ENCODE measurements around the gene SUGP2. TPM values are rescaled to one million over a fixed set of nuclear protein-coding genes. Genes with fewer than 3 reads are reported as not detected.

SUGP2 gene
- total RNA-seq, 1 donor from 2014 or later = 60.4 TPM

GRCh38 chr19:18999016-18999758 lies 34.1 kb downstream of the SUGP2 start:
- no peak for DNase-seq (ENCODE audit: low spot score)
- intact Hi-C loops (cut with DNase I) = no loop called here

- intact Hi-C loops (cut with DNase I) = no loop called here
- DNase-seq (ENCODE audit: low spot score) = no peak
These were observed 35.0 kb downstream of the SUGP2 start for GRCh38 chr19:18998276-18998675.

GRCh38 chr19:18996796-18997394 lies 36.4 kb downstream of the SUGP2 start:
- no peak for DNase-seq (ENCODE audit: low spot score)
- intact Hi-C loops (cut with DNase I) = no loop called here

GRCh38 chr19:18996351-18996750 lies 37.0 kb downstream of the SUGP2 start:
- intact Hi-C loops (cut with DNase I) = no loop called here
- DNase-seq (ENCODE audit: low spot score) = no peak

- no peak for DNase-seq (ENCODE audit: low spot score)
- intact Hi-C loops (cut with DNase I) = no loop called here
These were observed 37.5 kb downstream of the SUGP2 start for GRCh38 chr19:18995804-18996241.

- DNase-seq (ENCODE audit: low spot score) = no peak
- intact Hi-C loops (cut with DNase I) = no loop called here
These were observed 40.2 kb downstream of the SUGP2 start for GRCh38 chr19:18993115-18993514.

GRCh38 chr19:18992696-18993095 lies 40.6 kb downstream of the SUGP2 start:
- intact Hi-C loops (cut with DNase I) = no loop called here
- no peak for DNase-seq (ENCODE audit: low spot score)

GRCh38 chr19:18991468-18991867 lies 41.8 kb downstream of the SUGP2 start:
- intact Hi-C loops (cut with DNase I) = no loop called here
- DNase-seq (ENCODE audit: low spot score) = no peak

- intact Hi-C loops (cut with DNase I) = no loop called here
- DNase-seq (ENCODE audit: low spot score) = no peak
These were observed 42.3 kb downstream of the SUGP2 start for GRCh38 chr19:18991006-18991405.

- intact Hi-C loops (cut with DNase I) = no loop called here
- no peak for DNase-seq (ENCODE audit: low spot score)
These were observed 43.1 kb downstream of the SUGP2 start for GRCh38 chr19:18990128-18990708.

GRCh38 chr19:18989316-18989715 lies 44.0 kb downstream of the SUGP2 start:
- intact Hi-C loops (cut with DNase I) = no loop called here
- no peak for DNase-seq (ENCODE audit: low spot score)

GRCh38 chr19:18987456-18987855 lies 45.9 kb downstream of the SUGP2 start:
- DNase-seq (ENCODE audit: low spot score) = no peak
- intact Hi-C loops (cut with DNase I) = no loop called here

GRCh38 chr19:18985257-18985656 lies 48.1 kb downstream of the SUGP2 start:
- no peak for DNase-seq (ENCODE audit: low spot score)

GRCh38 chr19:18984251-18984650 lies 49.1 kb downstream of the SUGP2 start:
- intact Hi-C loops (cut with DNase I) = no loop called here
- DNase-seq (ENCODE audit: low spot score) = no peak

More at GRCh38 chr19:18985257-18985656, 48.1 kb downstream of the SUGP2 start:
- intact Hi-C loops (cut with DNase I) = no loop called here

- no peak for DNase-seq (ENCODE audit: low spot score)
- intact Hi-C loops (cut with DNase I) = no loop called here
These were observed 50.6 kb downstream of the SUGP2 start for GRCh38 chr19:18982669-18983068.

GRCh38 chr19:18980432-18981020 lies 52.8 kb downstream of the SUGP2 start:
- intact Hi-C loops (cut with DNase I) = no loop called here
- DNase-seq (ENCODE audit: low spot score) = no peak

GRCh38 chr19:18978616-18979015 lies 54.7 kb downstream of the SUGP2 start:
- intact Hi-C loops (cut with DNase I) = no loop called here
- no peak for DNase-seq (ENCODE audit: low spot score)

GRCh38 chr19:18975869-18976268 lies 57.4 kb downstream of the SUGP2 start:
- intact Hi-C loops (cut with DNase I) = no loop called here
- DNase-seq (ENCODE audit: low spot score) = no peak

- DNase-seq (ENCODE audit: low spot score) = no peak
- intact Hi-C loops (cut with DNase I) = no loop called here
These were observed 58.3 kb downstream of the SUGP2 start for GRCh38 chr19:18975011-18975410.

- DNase-seq (ENCODE audit: low spot score) = no peak
- intact Hi-C loops (cut with DNase I) = no loop called here
These were observed 60.5 kb downstream of the SUGP2 start for GRCh38 chr19:18972851-18973250.

Measured in cardiac septum (tissue), 1 donor.